Stomach (tissue), 4 donors: Measurements from ENCODE around the gene KANSL1.

Experiments
- CTCF ChIP-seq, 7 experiments: fragments of 450-650 bp in 4 of 7; fragments of 200-600 bp in 3 of 7; sonication (generic) in 3 of 7; IDR thresholded peaks; one replicate each; pipeline ENCODE4 v1.5.1; 2016 to 2019; ENCODE audit warnings: antibody characterized with exemption in 7 of 7, control low read depth in 2 of 7, mild to moderate bottlenecking in 1 of 7
- EP300 ChIP-seq: sonication (generic); formaldehyde crosslinking; IDR thresholded peaks from one replicate; pipeline ENCODE4 v1.6.1; 2017; ENCODE audit warnings: antibody characterized with exemption
- POLR2A ChIP-seq, 4 donors: fragments of 450-650 bp; IDR thresholded peaks; one replicate each; pipeline ENCODE4 v1.6.1; 2016; ENCODE audit warnings: antibody characterized with exemption in 4 of 4, control low read depth in 2 of 4, mild to moderate bottlenecking in 1 of 4, moderate library complexity in 1 of 4
- POLR2AphosphoS5 ChIP-seq, 3 donors: sonication (generic); formaldehyde crosslinking; IDR thresholded peaks; one replicate each; pipeline ENCODE4 v1.6.1; 2016; ENCODE audit warnings: antibody characterized with exemption in 3 of 3

DNA sequence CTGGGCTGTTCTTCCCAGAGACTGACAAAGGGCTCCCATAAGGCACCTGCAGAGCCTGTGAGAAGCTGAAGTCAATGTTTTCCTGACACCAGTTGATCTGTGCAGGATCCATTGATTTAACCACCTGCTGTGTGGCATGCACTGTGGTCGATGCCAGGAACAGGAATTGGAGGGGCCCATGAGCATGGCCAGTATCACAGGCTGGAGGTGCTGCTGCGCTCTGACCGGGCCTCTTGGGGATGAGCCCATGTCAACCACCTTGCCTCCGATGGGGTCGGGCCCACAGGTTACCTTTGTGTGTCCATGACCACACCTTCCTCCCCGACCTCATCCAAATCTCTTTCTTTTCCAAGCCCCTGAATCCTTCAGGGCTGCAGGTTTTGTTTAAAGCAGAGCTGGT lies 212.4 kb downstream of the KANSL1 start:
- no peak for TF ChIP-seq CTCF (IDR thresholded peaks at IDR 0.05)
- TF ChIP-seq POLR2A (IDR thresholded peaks at IDR 0.05) = no peak
- no peak for TF ChIP-seq EP300
- no peak for TF ChIP-seq POLR2AphosphoS5 (IDR thresholded peaks at IDR 0.05)
